Femur (tissue), 1 donor: Measurements from ENCODE around the gene PDE3A.
"Not testable (repeated sequence)": the region's sequence is repeated elsewhere in the genome, so short reads cannot be mapped to it uniquely, and the experiment has no call there.

Experiments
- DNase-seq: peaks from one replicate; pipeline ENCODE4 v3.0.0-alpha.2; 2017

The PDE3A gene

GRCh38 chr12:20375560-20375959, 7.2 kb downstream of the PDE3A start:
- DNase-seq = no peak

- no peak for DNase-seq
Measured at GRCh38 chr12:20376984-20377383, 8.6 kb downstream of the PDE3A start.

GRCh38 chr12:20377750-20378149, 9.4 kb downstream of the PDE3A start:
- DNase-seq = no peak

GRCh38 chr12:20382117-20382516, 13.8 kb downstream of the PDE3A start:
- DNase-seq = no peak

- no peak for DNase-seq
Measured at GRCh38 chr12:20383612-20384011, 15.3 kb downstream of the PDE3A start.

- not testable (repeated sequence) for DNase-seq
Measured at GRCh38 chr12:20384836-20385235, 16.5 kb downstream of the PDE3A start.

GRCh38 chr12:20390846-20391245, 22.5 kb downstream of the PDE3A start:
- no peak for DNase-seq

- no peak for DNase-seq
Measured at GRCh38 chr12:20392339-20392738, 24.0 kb downstream of the PDE3A start.

- DNase-seq = no peak
Measured at GRCh38 chr12:20393707-20394106, 25.4 kb downstream of the PDE3A start.

GRCh38 chr12:20395791-20396550, 27.6 kb downstream of the PDE3A start:
- no peak for DNase-seq

- no peak for DNase-seq
Measured at GRCh38 chr12:20398686-20399085, 30.3 kb downstream of the PDE3A start.

GRCh38 chr12:20400003-20400402, 31.7 kb downstream of the PDE3A start:
- DNase-seq = no peak

- no peak for DNase-seq
Measured at GRCh38 chr12:20403230-20403629, 34.9 kb downstream of the PDE3A start.

GRCh38 chr12:20404576-20405346, 36.4 kb downstream of the PDE3A start:
- no peak for DNase-seq

GRCh38 chr12:20409607-20410377, 41.5 kb downstream of the PDE3A start:
- DNase-seq = no peak

GRCh38 chr12:20410734-20411133, 42.4 kb downstream of the PDE3A start:
- no peak for DNase-seq

- no peak for DNase-seq
Measured at GRCh38 chr12:20411345-20411744, 43.0 kb downstream of the PDE3A start.

GRCh38 chr12:20415028-20415427, 46.7 kb downstream of the PDE3A start:
- DNase-seq = peak; percentile 59

GRCh38 chr12:20415641-20416040, 47.3 kb downstream of the PDE3A start:
- no peak for DNase-seq

- DNase-seq = no peak
Measured at GRCh38 chr12:20420557-20420956, 52.2 kb downstream of the PDE3A start.

- no peak for DNase-seq
Measured at GRCh38 chr12:20421421-20421820, 53.1 kb downstream of the PDE3A start.

GRCh38 chr12:20423557-20423956, 55.2 kb downstream of the PDE3A start:
- no peak for DNase-seq

GRCh38 chr12:20424841-20425240, 56.5 kb downstream of the PDE3A start:
- DNase-seq = no peak

GRCh38 chr12:20426191-20426590, 57.9 kb downstream of the PDE3A start:
- peak; percentile 76 for DNase-seq
